Activated CD4-positive, alpha-beta T cell treated with anti-CD3 and anti-CD28 coated beads, Interleukin-10, Interleukin-2, amounts not matched to agents 100 ng/mL and 50 ng/mL, durations not matched to agents 16 hours and 8 hours (primary cell): ENCODE measurements around the gene ABHD15.

ENCODE experiments used
- DNase-seq: peaks from one replicate; pipeline ENCODE4 v3.0.0-alpha.2; 2020

The ABHD15 gene

GRCh38 chr17:29566473-29567303 lies at the start of gene ABHD15:
TSS of gene ABHD15 (minus strand) at chr17:29567037. CDS start at chr17:29566966, 71 bp downstream.
- peak; percentile 75 for DNase-seq

- peak; percentile 91 for DNase-seq
These were observed 48.9 kb upstream of the ABHD15 start for GRCh38 chr17:29615492-29616299.

DNA sequence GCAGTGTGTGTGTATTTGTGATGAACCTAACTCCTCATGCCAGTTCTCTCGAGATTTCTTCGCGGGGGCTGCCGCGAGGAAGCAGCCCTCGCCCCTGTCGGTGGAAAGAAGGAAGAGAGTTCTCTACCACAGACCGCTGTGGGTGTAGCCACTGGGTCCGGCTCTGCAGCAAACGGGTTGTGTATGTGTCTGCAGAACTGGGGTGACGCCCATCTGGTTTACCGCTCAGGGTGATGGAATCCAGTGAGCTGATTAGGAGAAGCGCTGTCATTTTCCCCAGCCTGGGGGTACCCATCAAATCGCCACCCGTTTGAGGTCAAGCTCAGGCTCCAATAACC lies 48.2 kb upstream of the ABHD15 start:
- peak; percentile 79 for DNase-seq

DNA sequence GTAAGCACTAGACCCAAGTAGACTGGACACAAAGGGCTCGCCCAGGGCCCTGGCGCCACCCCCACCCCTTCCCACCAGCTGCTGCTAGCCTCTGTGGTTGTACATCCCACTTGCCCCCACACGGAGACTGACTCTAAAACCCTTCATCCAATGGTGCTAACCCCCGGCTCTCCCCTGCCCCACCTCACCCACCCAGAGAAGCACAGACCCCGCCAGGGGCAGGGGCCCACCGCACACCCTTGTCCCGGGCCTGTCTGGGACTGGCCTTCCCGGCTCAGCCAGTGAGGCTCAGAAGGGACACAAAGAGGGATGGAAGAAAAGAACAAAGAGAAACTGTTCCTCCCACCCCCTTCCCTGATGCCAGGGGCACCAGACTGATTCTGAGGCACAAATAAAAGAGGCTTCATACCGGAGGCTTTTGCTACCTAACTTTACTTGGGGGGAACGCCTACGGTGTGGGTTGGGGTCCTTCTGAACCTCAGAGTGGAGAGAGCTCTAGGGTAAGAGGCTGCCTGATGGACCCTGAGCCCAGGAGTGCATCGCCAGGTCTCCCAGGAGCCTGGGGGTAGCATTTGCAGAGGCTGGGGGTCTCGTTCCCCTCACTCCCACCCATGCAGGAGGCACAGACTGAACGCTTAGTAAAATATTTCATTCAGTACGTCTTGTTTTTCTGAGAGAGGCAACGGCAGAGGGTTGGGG lies 47.7 kb upstream of the ABHD15 start:
- no peak for DNase-seq

GRCh38 chr17:29613856-29614255 lies 47.0 kb upstream of the ABHD15 start:
- DNase-seq, result no peak

DNA sequence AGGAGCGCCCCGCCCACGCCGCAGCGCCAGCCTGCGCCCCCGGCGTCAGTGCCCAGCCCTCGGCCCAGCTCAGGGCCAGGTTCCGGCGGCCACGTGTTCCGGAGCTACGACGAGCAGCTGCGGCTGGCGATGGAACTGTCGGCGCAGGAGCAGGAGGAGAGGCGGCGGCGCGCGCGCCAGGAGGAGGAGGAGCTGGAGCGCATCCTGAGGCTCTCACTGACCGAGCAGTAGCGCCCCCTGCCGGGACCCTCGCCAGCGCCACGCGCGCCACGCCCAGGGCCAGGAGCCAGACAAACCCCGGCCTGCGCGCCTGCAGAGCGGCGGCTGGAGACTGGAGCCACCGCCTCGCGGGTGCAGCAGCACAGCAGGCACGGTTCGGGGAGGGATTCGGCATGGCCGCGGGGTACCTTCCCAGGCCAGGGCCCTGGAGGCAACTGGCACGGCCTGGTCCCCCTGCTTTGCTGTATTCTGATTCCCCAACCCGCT lies 46.6 kb upstream of the ABHD15 start:
- peak; percentile 97 for DNase-seq

GRCh38 chr17:29612404-29613280 lies 45.8 kb upstream of the ABHD15 start:
- DNase-seq, result no peak

- DNase-seq, result no peak
These were observed 45.2 kb upstream of the ABHD15 start for GRCh38 chr17:29612094-29612403.

DNA sequence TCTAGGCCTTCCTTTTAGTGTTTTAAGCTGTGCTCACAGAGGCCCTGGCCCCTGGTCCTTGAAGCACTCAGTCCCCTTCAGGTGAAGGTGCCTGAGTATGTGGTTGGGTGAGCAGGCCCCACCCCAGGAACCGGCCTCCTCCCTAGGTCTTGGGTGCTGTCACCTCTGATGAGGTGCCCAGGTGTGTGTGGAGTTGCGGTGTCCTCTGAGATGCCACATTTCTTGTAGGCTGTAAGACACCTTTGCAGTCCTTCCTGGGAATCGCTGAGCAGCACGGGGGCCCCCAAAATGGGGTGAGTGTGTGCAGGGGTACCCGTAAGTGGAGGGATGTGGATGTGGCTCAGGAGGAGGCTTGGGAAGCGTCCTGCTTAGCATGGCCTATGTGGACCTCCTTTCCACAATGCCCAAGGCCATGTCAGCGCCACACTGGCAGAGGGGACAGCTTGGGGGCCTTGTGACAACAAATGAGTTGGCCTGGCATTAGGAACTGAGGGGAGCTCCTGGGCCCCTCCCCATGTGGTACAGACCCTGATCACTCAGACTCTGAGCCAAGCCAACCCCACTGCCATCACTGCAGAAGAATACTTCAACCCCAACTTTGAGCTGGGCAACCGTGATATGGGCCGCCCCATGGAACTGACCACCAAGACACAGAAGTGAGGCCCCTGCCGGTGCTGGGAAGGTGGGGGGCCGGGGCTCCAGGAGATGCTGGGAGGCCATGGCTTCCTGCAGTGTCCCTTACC lies 44.7 kb upstream of the ABHD15 start:
- no peak for DNase-seq

- DNase-seq, result no peak
These were observed 43.6 kb upstream of the ABHD15 start for GRCh38 chr17:29610395-29610794.

- no peak for DNase-seq
These were observed 42.1 kb upstream of the ABHD15 start for GRCh38 chr17:29608986-29609385.

- no peak for DNase-seq
These were observed 40.8 kb upstream of the ABHD15 start for GRCh38 chr17:29607557-29608195.

- no peak for DNase-seq
These were observed 36.4 kb upstream of the ABHD15 start for GRCh38 chr17:29603109-29603674.

DNA sequence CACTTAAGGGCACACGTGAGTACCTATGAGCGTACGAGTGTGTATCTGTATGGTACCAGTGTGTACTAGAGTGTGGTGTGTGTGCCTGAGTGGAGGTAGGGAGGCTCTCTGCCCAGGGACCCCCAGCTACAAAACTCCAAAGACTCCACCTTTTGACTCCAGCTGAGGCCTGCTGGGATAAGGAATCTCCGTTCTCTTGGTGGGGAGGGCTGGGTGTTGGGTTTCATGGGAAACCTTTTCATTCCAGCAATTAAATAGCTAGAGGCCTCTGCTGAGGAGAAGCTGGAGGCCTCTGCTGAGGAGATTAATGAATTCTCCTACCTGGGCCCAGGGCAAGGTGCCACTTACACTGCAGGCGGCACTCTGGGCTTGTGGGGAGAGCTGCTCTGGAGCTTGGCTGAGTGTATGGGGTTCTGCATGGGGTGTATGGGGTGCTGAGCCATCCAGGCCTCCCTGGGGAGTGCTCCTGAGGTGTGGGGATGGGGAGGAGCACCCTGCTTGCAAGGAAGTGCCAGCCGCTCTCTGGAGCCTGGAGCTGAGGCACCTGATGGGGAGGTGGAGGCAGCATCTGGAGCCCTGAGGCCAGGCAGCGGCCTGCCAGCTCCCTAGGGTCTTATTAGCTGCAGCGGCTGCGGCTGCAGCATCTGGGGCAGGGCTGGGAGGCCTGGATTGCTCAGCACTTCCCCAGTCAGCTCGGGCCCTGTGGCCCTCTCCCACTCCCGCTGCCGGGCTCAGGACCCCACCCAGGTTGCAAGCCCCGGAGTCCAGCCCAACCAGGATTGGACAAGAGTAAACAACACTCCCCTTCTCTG lies 30.7 kb upstream of the ABHD15 start:
- no peak for DNase-seq

DNA sequence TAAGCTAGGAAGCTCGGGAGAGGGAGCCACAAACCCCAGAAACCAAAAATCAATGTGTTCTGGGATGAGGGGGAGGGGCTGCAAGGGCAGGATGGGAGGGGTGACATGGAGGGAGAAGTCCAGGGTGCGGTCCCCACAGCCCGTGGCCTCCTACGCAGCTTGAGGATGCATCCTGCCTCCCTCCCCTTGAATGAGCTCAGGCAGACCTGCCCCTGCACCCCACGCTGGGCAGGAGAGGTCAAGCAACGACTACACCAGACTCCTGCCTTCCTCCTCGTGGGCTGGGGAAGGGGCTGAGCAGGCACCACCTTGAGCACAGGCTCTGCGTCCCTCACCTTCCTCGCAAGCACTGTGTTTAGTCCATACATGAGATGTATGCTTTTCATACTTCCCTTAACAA lies 30.0 kb upstream of the ABHD15 start:
- no peak for DNase-seq

DNA sequence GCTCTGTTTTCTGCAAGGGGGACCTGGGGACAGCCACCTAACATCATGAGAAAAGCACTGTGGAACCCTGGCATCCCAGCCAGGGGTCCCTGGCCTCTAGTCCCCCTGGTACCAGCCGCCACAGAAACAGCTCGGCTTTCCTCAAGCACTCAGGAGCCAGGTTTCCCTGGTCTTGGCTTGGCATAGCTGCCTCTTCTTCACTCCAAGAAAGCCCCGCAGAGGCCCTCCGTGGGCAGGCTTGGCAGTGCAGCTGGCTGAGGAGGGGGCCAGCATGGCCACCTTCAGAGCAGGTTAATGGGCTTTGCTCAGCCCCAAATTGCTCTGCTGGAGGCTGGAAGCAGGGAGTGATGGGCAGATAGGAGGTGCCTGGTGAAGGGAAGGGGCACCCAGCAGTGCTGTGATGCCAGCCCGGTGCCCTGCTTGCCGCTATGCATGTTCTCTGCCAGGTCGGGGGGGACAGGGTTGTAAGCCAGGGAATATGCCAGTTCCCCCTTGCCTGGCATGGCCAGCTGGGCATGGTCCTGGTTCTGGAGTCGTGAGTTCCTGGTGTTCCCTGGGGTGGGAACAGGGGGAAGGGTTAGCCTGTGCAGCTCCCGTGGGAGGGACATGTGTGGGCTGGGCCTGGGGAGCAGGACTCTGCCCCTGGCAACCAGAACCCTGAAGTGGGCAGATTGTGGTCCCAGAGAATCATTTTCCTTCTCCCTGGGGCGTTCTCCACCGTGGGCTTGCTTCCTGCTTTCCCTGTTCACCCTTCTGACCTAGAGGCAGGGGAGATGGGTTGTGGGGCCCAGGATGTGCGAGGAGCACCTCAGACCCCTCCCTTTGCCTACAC lies 29.3 kb upstream of the ABHD15 start:
- DNase-seq, result no peak

- no peak for DNase-seq
These were observed 28.5 kb upstream of the ABHD15 start for GRCh38 chr17:29595107-29595942.

DNA sequence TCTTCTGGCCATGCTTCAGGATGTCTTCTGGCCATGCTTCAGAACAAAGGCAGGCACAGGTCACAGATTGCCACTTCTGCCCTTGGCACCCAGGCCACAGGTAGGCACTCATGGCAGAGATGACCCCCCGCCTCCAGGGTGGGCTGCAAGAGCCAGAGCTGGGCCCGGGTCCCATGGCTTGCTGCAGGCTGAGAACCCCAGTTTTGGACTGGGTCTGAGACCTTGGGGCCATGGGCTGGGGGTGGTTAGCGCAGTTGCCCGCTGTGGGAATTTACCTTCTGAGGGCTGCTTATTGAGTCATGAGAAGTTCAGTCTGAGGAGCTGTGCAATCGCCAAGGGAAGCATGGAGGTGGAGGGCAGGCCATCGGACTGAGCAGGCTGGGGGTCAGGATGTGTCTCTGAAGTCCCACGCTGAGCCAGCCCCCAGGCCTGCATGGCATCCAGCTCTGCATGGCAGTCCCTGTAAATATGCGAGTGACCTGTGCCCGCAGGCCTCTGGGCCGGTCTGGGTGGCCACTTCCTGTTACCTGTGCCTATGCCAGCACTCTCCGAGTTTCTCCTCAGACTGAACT lies 27.8 kb upstream of the ABHD15 start:
- DNase-seq, result no peak
